Nephron (organoid): ENCODE results near the gene ZSCAN9.

Source experiments
- H3K27ac Mint-ChIP-seq, 3 experiments: 2 replicates each; pipeline ENCODE4 v1.8.0; 2020; ENCODE audit warnings: mixed read lengths in 3 of 3, mild to moderate bottlenecking in 2 of 3, moderate library complexity in 1 of 3
- H3K27me3 Mint-ChIP-seq: 2 replicates; pipeline ENCODE4 v1.8.0; 2021; ENCODE audit warnings: low read depth, mild to moderate bottlenecking, moderate library complexity, mixed read lengths
- H3K36me3 Mint-ChIP-seq: 2 replicates; pipeline ENCODE4 v1.8.0; 2020; ENCODE audit warnings: low read depth, mixed read lengths
- H3K4me1 Mint-ChIP-seq: 2 replicates; pipeline ENCODE4 v1.8.0; 2020; ENCODE audit warnings: mixed read lengths
- H3K4me3 Mint-ChIP-seq, 3 experiments: 2 replicates each; pipeline ENCODE4 v1.8.0; 2020; ENCODE audit warnings: mild to moderate bottlenecking in 3 of 3, mixed read lengths in 3 of 3, moderate library complexity in 2 of 3
- H3K9me3 Mint-ChIP-seq: 2 replicates; pipeline ENCODE4 v1.8.0; 2020; ENCODE audit warnings: mixed read lengths
- CTCF ChIP-seq, 3 experiments: fragments of 200-600 bp; sonication (generic); IDR thresholded peaks; one replicate each; pipeline ENCODE4 v1.5.0; 2021; ENCODE audit warnings: antibody characterized with exemption in 3 of 3; ENCODE audit not compliant: unreplicated experiment in 3 of 3

The ZSCAN9 gene

DNA sequence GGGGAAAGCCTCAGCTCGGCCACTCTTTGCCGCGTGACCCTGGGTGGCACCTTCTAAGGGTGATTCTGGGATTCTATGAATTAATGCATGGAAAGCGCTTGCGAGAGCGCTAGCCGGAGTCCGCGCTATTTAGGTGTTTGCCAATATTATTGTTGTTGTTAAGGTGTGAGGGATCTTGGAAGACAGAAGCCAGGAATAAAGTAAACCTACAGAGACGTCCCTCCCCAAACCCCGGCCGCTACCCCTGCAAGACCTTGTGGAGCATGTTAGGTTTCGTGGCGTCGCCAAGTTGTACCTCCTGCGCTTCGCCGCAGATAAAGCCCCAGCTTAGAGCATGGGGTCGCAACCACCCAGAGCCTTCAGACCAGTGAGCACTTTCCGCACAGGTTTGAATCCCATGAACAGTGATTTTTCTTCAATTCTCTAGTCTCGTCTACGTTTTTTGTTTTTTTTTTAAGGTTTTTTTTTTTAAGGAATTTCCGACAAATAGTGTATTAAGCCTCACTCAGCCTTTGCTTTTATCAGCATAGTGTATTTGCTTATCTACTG lies 16.9 kb upstream of the ZSCAN9 start:
- no peak overlapping the region for H3K27ac Mint-ChIP-seq
- TF ChIP-seq CTCF (IDR thresholded peaks at IDR 0.05; ENCODE audit: unreplicated experiment in 3 of 3) = no peak

DNA sequence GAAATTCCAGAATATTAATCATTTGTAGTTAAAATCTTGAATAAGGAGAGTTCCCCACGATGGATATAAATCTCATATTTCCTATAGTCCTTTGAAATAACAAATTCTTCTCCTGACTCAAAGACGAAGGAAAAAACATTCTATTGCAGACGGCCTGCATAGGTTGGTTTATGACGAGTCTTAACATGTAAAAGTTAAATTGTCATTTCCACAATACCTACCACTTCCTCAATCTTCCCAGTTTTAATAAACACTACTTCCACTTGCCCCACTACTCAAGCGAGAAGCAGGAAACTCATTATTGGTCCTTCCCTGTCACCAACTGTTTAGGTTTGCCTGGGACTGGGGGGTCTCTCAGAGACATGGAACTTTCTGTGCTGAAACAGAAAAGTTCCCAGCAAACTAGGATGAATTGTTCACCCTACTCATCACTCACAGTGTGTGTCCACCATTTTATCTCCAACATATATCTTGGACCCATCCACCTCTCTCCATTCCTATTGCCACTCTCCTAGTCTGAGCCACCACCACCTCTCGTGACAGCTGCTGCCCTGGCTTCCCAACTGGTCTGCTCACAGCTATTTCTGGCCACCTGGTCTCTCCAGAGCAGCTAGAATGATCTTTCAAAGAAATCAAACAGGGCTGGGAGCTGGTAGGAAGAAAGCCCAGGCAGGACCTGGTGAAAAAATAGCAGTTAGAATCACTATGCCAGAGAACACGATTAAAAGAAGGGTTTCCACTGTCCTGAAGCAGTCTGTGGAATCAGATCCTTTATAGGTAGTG lies 15.1 kb upstream of the ZSCAN9 start:
- peaks cover 96% of the 10 kb centered on the region for H3K27me3 Mint-ChIP-seq
- peaks cover 4% of the 10 kb centered on the region for H3K36me3 Mint-ChIP-seq
- peak overlapping the region in 1 of 3 experiments; percentile 62 for H3K4me3 Mint-ChIP-seq
- no peak for TF ChIP-seq CTCF (IDR thresholded peaks at IDR 0.05; ENCODE audit: unreplicated experiment in 3 of 3)
- H3K27ac Mint-ChIP-seq = no peak overlapping the region
- peaks cover 38% of the 10 kb centered on the region for H3K4me1 Mint-ChIP-seq
- H3K9me3 Mint-ChIP-seq = peaks cover 12% of the 10 kb centered on the region

More for the DNA sequence above, 16.9 kb upstream of the ZSCAN9 start:
- H3K4me3 Mint-ChIP-seq = peak overlapping the region; percentile 79 to 85 (median 85)
- H3K36me3 Mint-ChIP-seq = peaks cover 4% of the 10 kb centered on the region
- H3K4me1 Mint-ChIP-seq = peaks cover 38% of the 10 kb centered on the region
- H3K9me3 Mint-ChIP-seq = peaks cover 12% of the 10 kb centered on the region
- H3K27me3 Mint-ChIP-seq = peaks cover 93% of the 10 kb centered on the region

DNA sequence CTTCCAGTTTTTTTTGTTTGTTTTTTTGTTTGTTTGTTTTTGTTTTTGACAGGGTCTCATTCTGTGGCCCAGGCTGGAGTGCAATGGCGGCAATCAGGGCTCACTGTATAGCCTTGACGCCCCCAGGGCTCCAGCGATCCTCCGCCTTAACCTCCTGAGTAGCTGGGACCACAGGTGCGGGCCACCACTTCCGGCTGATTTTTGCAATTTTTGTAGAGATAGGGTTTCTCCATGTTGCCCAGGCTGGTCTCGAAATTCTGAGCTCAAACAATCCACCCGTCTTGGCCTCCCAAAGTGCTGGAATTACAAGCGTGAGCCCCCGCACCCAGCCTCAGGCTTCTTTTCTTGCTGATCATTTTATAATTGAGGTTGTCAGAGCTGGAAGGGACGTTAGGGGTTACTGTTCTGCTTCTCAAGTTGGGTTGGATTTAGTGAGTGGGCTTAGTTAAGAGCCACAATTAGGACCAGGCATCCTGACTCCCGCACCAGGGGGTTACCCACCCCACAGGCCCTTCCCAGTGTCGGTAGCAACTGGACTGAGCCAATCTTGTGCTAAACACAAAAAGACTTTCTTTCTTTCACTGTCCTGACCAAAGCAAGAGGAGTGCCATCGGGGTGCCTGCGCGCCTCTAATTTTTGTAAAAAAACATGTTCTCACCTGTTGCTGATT lies 13.1 kb upstream of the ZSCAN9 start:
- peaks cover 37% of the 10 kb centered on the region for H3K4me1 Mint-ChIP-seq

DNA sequence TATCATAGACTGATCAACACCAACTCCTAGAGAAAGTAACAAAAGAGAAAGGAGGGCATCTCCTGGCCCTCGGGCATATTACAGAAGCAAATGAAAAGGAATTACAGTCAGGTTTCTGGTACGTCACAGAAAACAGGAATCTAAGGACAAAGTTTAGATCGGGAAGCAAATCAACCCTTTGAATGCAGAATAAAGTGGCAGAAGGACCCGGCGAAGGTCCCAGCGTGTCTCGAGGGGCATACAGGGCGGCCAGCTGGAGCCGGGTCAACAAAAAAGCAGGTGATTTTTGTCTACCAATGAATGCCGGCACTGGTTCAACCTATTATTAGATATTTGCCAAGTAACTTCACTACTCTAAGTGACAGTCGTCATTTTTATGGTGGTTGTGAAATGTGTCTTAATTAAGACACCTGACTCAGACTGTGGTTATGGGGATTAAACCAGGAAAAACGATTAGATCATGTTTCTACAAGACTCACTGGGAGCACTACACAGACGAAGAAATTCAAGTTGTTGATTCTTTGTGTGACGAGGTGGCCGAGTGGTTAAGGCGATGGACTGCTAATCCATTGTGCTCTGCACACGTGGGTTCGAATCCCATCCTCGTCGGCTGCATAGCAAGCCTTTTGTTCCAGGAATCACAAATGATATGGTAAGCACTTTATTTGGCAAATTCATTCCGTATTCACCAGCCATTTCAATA lies 12.4 kb upstream of the ZSCAN9 start:
- Mint-ChIP-seq H3K36me3 (peaks cover 4% of the 10 kb centered on the region), H3K9me3 (peaks cover 11% of the 10 kb centered on the region), H3K4me1 (peaks cover 30% of the 10 kb centered on the region), H3K27me3 (peaks cover 96% of the 10 kb centered on the region), H3K27ac (no peak overlapping the region), H3K4me3 (peak overlapping the region; percentile 53 to 77 (median 75))
- no peak for TF ChIP-seq CTCF (IDR thresholded peaks at IDR 0.05; ENCODE audit: unreplicated experiment in 3 of 3)

More for the DNA sequence above, 13.1 kb upstream of the ZSCAN9 start:
- Mint-ChIP-seq H3K36me3 (peaks cover 4% of the 10 kb centered on the region), H3K27me3 (peaks cover 96% of the 10 kb centered on the region), H3K9me3 (peaks cover 16% of the 10 kb centered on the region), H3K4me3 (peak overlapping the region; percentile 53 to 77 (median 75)), H3K27ac (no peak overlapping the region)
- TF ChIP-seq CTCF (IDR thresholded peaks at IDR 0.05; ENCODE audit: unreplicated experiment in 3 of 3) = no peak

GRCh38 chr6:28213213-28213523 lies 11.9 kb upstream of the ZSCAN9 start:
- Mint-ChIP-seq H3K27me3 (peaks cover 95% of the 10 kb centered on the region), H3K4me3 (peak overlapping the region in 2 of 3 experiments; percentile 30 to 75), H3K9me3 (peaks cover 8% of the 10 kb centered on the region), H3K4me1 (peaks cover 25% of the 10 kb centered on the region), H3K36me3 (peaks cover 4% of the 10 kb centered on the region), H3K27ac (no peak overlapping the region)
- TF ChIP-seq CTCF (IDR thresholded peaks at IDR 0.05; ENCODE audit: unreplicated experiment in 3 of 3) = no peak
